ENCODE data around the gene SHLD1. TPM values are rescaled to one million over a fixed set of nuclear protein-coding genes. Genes with fewer than 3 reads are reported as not detected.
A peak's percentile ranks its signal among the peaks of the same experiment; 100 is the strongest.

SHLD1 gene
- total RNA-seq, 1 experiment from 2014 or later: 2.4 TPM

- H3K27me3 ChIP-seq (ENCODE audit: insufficient read depth, low read length): no peaks in the 10 kb centered on the region
- TF ChIP-seq CTCF (IDR thresholded peaks at IDR 0.05 in 2 of 3, conservative IDR thresholded peaks at IDR 0.05 in 1 of 3; ENCODE audit: borderline replicate concordance in 1 of 3, insufficient read depth in 1 of 3, low read depth in 2 of 3, low read length in 2 of 3) (peak; percentile 8 to 31 (median 29); a peak in 2 of 6 replicates), SIN3A (IDR thresholded peaks at IDR 0.05; ENCODE audit: low read depth) (no peak), RAD21 (IDR thresholded peaks at IDR 0.05; ENCODE audit: low read depth) (peak; percentile 18; the same call in 1 of the 2 replicates), EZH2phosphoT487 (IDR thresholded peaks at IDR 0.05; ENCODE audit: borderline replicate concordance) (no peak), ZNF274 (IDR thresholded peaks at IDR 0.05; ENCODE audit: low read depth, low read length) (no peak), YY1 (IDR thresholded peaks at IDR 0.05; ENCODE audit: extremely low read depth, insufficient replicate concordance, low read depth, low read length) (no peak)
- H4K20me1 ChIP-seq (ENCODE audit: insufficient read depth): no peaks in the 10 kb centered on the region; the same call in 1 of the 2 replicates
- no peaks in the 10 kb centered on the region for H3K9me3 ChIP-seq (ENCODE audit: control insufficient read depth in 1 of 2, insufficient read depth in 1 of 2, low read depth in 1 of 2, low read length in 2 of 2)
- no TSS peak for BruUV-seq (replicated peaks)
- ChIA-PET POLR2A (no interaction called here), RAD21 (ENCODE audit: low non-redundant PET in 1 of 2, low total read pairs in 2 of 2, uncharacterized antibody in 2 of 2, unreplicated experiment in 2 of 2) (no interaction called here), CTCF (no interaction called here)
- no peak for DNase-seq (ENCODE audit: low read depth, low spot score)
- no peaks in the 10 kb centered on the region for H3K36me3 ChIP-seq (ENCODE audit: control insufficient read depth in 1 of 2, insufficient read depth in 2 of 2, low read length in 2 of 2)
- H3K9ac ChIP-seq (ENCODE audit: low read length): no peak overlapping the region
- H3K4me1 ChIP-seq (ENCODE audit: control insufficient read depth in 1 of 2, insufficient read depth in 2 of 2, low read length in 2 of 2): peaks cover 5 to 8% of the 10 kb centered on the region in 2 experiments; a peak in 2 of 4 replicates
- H3K4me2 ChIP-seq (ENCODE audit: low read length): no peak overlapping the region
- H3K79me2 ChIP-seq (ENCODE audit: insufficient read depth, low read length): no peaks in the 10 kb centered on the region
- ATAC-seq: peak; percentile 63; the same call in 1 of the 2 replicates
- no peak overlapping the region for H2AFZ ChIP-seq (ENCODE audit: low read depth, low read length, poor library complexity, severe bottlenecking)
- H3K4me3 ChIP-seq (replicated peaks in 1 of 2; ENCODE audit: low read depth in 1 of 2, low read length in 2 of 2): no peak overlapping the region
- H3K9me2 ChIP-seq (ENCODE audit: insufficient read depth): no peaks in the 10 kb centered on the region
- intact Hi-C loops (cut with micrococcal nuclease): loop anchor here (10.0 kb wide), 1 partner anchor 125 kb away; no protein-coding TSS in a partner anchor
- no peak overlapping the region for H3K27ac ChIP-seq (ENCODE audit: low read depth, low read length)
Measured at GRCh38 chr20:5809495-5809894, 59.3 kb downstream of the SHLD1 start.

GRCh38 chr20:5810800-5811422 lies 60.7 kb downstream of the SHLD1 start:
- CTCF ChIA-PET: no interaction called here
- no peaks in the 10 kb centered on the region for H3K79me2 ChIP-seq (ENCODE audit: insufficient read depth, low read length)

More at GRCh38 chr20:5810800-5811422, 60.7 kb downstream of the SHLD1 start:
- Histone ChIP-seq H3K36me3 (ENCODE audit: control insufficient read depth in 1 of 2, insufficient read depth in 2 of 2, low read length in 2 of 2) (no peaks in the 10 kb centered on the region), H3K9me3 (ENCODE audit: control insufficient read depth in 1 of 2, insufficient read depth in 1 of 2, low read depth in 1 of 2, low read length in 2 of 2) (no peaks in the 10 kb centered on the region), H3K4me3 (replicated peaks in 1 of 2; ENCODE audit: low read depth in 1 of 2, low read length in 2 of 2) (no peak overlapping the region), H2AFZ (ENCODE audit: low read depth, low read length, poor library complexity, severe bottlenecking) (no peak overlapping the region), H3K27me3 (ENCODE audit: insufficient read depth, low read length) (no peaks in the 10 kb centered on the region), H3K4me2 (ENCODE audit: low read length) (no peak overlapping the region), H3K9ac (ENCODE audit: low read length) (no peak overlapping the region), H3K27ac (ENCODE audit: low read depth, low read length) (no peak overlapping the region), H4K20me1 (ENCODE audit: insufficient read depth) (no peaks in the 10 kb centered on the region), H3K4me1 (ENCODE audit: control insufficient read depth in 1 of 2, insufficient read depth in 2 of 2, low read length in 2 of 2) (no peaks in the 10 kb centered on the region), H3K9me2 (ENCODE audit: insufficient read depth) (no peaks in the 10 kb centered on the region)
- ChIA-PET RAD21 (ENCODE audit: low non-redundant PET in 1 of 2, low total read pairs in 2 of 2, uncharacterized antibody in 2 of 2, unreplicated experiment in 2 of 2) (no interaction called here), POLR2A (no interaction called here)
- intact Hi-C loops (cut with micrococcal nuclease): no loop called here
- BruUV-seq (replicated peaks): no TSS peak
- no peak for DNase-seq (ENCODE audit: low read depth, low spot score)
- TF ChIP-seq EZH2phosphoT487 (IDR thresholded peaks at IDR 0.05; ENCODE audit: borderline replicate concordance): no peak
- TF ChIP-seq ELF1 (IDR thresholded peaks at IDR 0.05; ENCODE audit: borderline replicate concordance, low read depth): no peak
- TF ChIP-seq EZH2 (IDR thresholded peaks at IDR 0.05): no peak
- no peak for TF ChIP-seq POLR2A (IDR thresholded peaks at IDR 0.05; ENCODE audit: borderline replicate concordance, extremely low read depth, insufficient read depth, insufficient read length)
- no peak for TF ChIP-seq REST (IDR thresholded peaks at IDR 0.05; ENCODE audit: low read depth)
- no peak for TF ChIP-seq CBX3 (IDR thresholded peaks at IDR 0.05; ENCODE audit: low read depth)
- no peak for TF ChIP-seq SIN3A (IDR thresholded peaks at IDR 0.05; ENCODE audit: low read depth)
- TF ChIP-seq TCF7L2 (IDR thresholded peaks at IDR 0.05; ENCODE audit: borderline replicate concordance, extremely low read depth, insufficient read depth, insufficient read length): no peak
- TF ChIP-seq CEBPB (IDR thresholded peaks at IDR 0.05; ENCODE audit: low read depth): no peak
- TF ChIP-seq FOSL1 (IDR thresholded peaks at IDR 0.05; ENCODE audit: low read depth): no peak
- TF ChIP-seq POLR2AphosphoS5 (IDR thresholded peaks at IDR 0.05; ENCODE audit: low read depth, low read length): no peak
- ATAC-seq: no peak

Measured in HCT116 (cell line).